K562 (cell line): Measurements from ENCODE around the gene VASH2. TPM values are rescaled to one million over a fixed set of nuclear protein-coding genes. Genes with fewer than 3 reads are reported as not detected.
"Not testable (repeated sequence)": the region's sequence is repeated elsewhere in the genome, so short reads cannot be mapped to it uniquely, and the experiment has no call there.

ENCODE experiments used
- ATAC-seq: fragments of 200-7000 bp; cut with Tn5 transposase; 3 replicates; pipeline ENCODE4 v1.9.1; 2020; ENCODE audit warnings: moderate library complexity
- BruUV-seq: library from RNA; stranded (reverse); fragments of 400-500 nt; replicated peaks from 2 replicates; lab custom pipeline; 2021; lab: Mats Ljungman, UMichigan
- CTCF ChIA-PET: fragments of 300-600 bp; formaldehyde crosslinking; extraction: SDS; loops from one replicate; lab custom pipeline; 2021; ENCODE audit warnings: low intra/inter-chr PET ratio; lab: Yijun Ruan, JAX
- POLR2A ChIA-PET: fragments of 300-600, 350-650 bp; sonication (Branson Sonifier 250); formaldehyde crosslinking; extraction: SDS; loops from one replicate; lab custom pipeline; 2021; ENCODE audit warnings: antibody characterized with exemption, inconsistent platforms; lab: Yijun Ruan, JAX
- DNase-seq, 4 experiments: peaks; one replicate each; pipeline versions ENCODE4 v3.0.0 to v3.0.0-alpha.2; 2011 to 2018; ENCODE audit warnings: low spot score in 3 of 4, mixed read lengths in 3 of 4; ENCODE audit errors: extremely low read depth in 1 of 4
- FAIRE-seq: peaks from 2 replicates; lab custom pipeline; 2011; peaks lifted over from hg19 to GRCh38; lab: Jason Lieb, UNC
- H2AFZ ChIP-seq: 2 replicates; pipeline ENCODE4 v1.6.0; 2011; ENCODE audit warnings: low read depth, low read length, control low read depth, inconsistent platforms
- H3K27ac ChIP-seq: fragments of 200-600 bp; 3 replicates; pipeline ENCODE4 v1.8.0; 2011; ENCODE audit warnings: low read depth, mild to moderate bottlenecking, control low read depth, inconsistent platforms, low read length, moderate library complexity, mixed read lengths; ENCODE audit errors: extremely low read depth
- H3K27me3 ChIP-seq, 2 experiments: fragments of 300-600 bp in 1 of 2; 2 replicates in 1 of 2; 3 replicates in 1 of 2; pipeline versions ENCODE4 v1.6.0 to v1.8.0; 2011; ENCODE audit warnings: inconsistent platforms in 2 of 2, low read length in 2 of 2, mild to moderate bottlenecking in 1 of 2, mixed read lengths in 1 of 2, moderate library complexity in 1 of 2; ENCODE audit not compliant: control insufficient read depth in 2 of 2, insufficient read depth in 2 of 2
- H3K36me3 ChIP-seq: fragments of 300-600 bp; 3 replicates; pipeline ENCODE4 v1.8.0; 2011; ENCODE audit warnings: mild to moderate bottlenecking, low read length, inconsistent platforms; ENCODE audit not compliant: control insufficient read depth, insufficient read depth
- H3K4me1 ChIP-seq, 2 experiments: fragments of 200-600 bp in 1 of 2; replicated peaks in 1 of 2; 2 replicates in 1 of 2; 3 replicates in 1 of 2; pipeline versions ENCODE4 v1.5.1 to v1.8.0; 2011; ENCODE audit warnings: inconsistent platforms in 2 of 2, low read length in 2 of 2, mild to moderate bottlenecking in 1 of 2, mixed read lengths in 1 of 2, moderate library complexity in 1 of 2; ENCODE audit not compliant: control insufficient read depth in 2 of 2, insufficient read depth in 2 of 2
- H3K4me2 ChIP-seq: 2 replicates; pipeline ENCODE4 v1.6.1; 2011; ENCODE audit warnings: low read length, control low read depth, inconsistent platforms, mixed read lengths; ENCODE audit not compliant: insufficient read depth
- H3K4me3 ChIP-seq: fragments of 200-600 bp; sonication (generic), shearing (Covaris generic); 2 replicates; pipeline ENCODE4 v1.5.1; 2016; ENCODE audit warnings: control low read depth, inconsistent platforms
- H3K79me2 ChIP-seq: fragments of 200-600 bp; 3 replicates; pipeline ENCODE4 v1.8.0; 2011; ENCODE audit warnings: low read length, inconsistent platforms; ENCODE audit not compliant: control insufficient read depth, insufficient read depth
- H3K9ac ChIP-seq, 2 experiments: 2 replicates each; pipeline versions ENCODE4 v1.6.0 to v1.6.1; 2011; ENCODE audit warnings: low read depth in 2 of 2, low read length in 2 of 2, control low read depth in 1 of 2, inconsistent platforms in 1 of 2, mild to moderate bottlenecking in 1 of 2, mixed read lengths in 1 of 2; ENCODE audit not compliant: insufficient read depth in 1 of 2
- H3K9me1 ChIP-seq: one replicate; pipeline ENCODE4 v1.6.0; 2011; ENCODE audit warnings: inconsistent platforms, mild to moderate bottlenecking, low read length, moderate library complexity; ENCODE audit not compliant: control insufficient read depth, insufficient read depth
- H3K9me3 ChIP-seq: replicated peaks from 2 replicates; pipeline ENCODE4 v1.5.1; 2011; ENCODE audit warnings: low read depth, low read length, inconsistent platforms; ENCODE audit not compliant: control insufficient read depth, insufficient read depth
- H4K20me1 ChIP-seq: replicated peaks from 2 replicates; pipeline ENCODE4 v1.6.1; 2011; ENCODE audit warnings: low read length, inconsistent platforms, mixed read lengths; ENCODE audit not compliant: control insufficient read depth, insufficient read depth
- PURB ChIP-seq: sonication (generic); formaldehyde crosslinking; IDR thresholded peaks from 2 replicates; pipeline ENCODE4 v1.9.0; 2021; ENCODE audit warnings: low read depth, mild to moderate bottlenecking, missing genetic modification reagents
- THAP12 ChIP-seq: fragments of 250-450 bp; sonication (Bioruptor Pico); IDR thresholded peaks from 2 replicates; pipeline ENCODE4 v1.9.0; 2021; ENCODE audit warnings: mild to moderate bottlenecking, inconsistent platforms
- WGBS: fragments of 100-300 bp; shearing (Covaris generic); methylation state at CpG from one replicate; pipeline ENCODE4 v1.1.6; 2016; ENCODE audit warnings: low coverage, mixed read lengths; ENCODE audit not compliant: insufficient coverage; ENCODE audit errors: missing lambda C conversion rate; 5-methylcytosine and 5-hydroxymethylcytosine counted together
- in situ Hi-C: fragments of 300-500 bp; cut with MboI; formaldehyde crosslinking; loops from 4 replicates; pipeline ENCODE4 v1.15.0; 2018; ENCODE audit warnings: inconsistent platforms, mixed read lengths
- intact Hi-C: fragments of 100-400 bp; cut with micrococcal nuclease; formaldehyde crosslinking; loops from 2 replicates; pipeline ENCODE4 v1.14.2; 2022
- polyA plus RNA-seq, 8 experiments: library from polyadenylated mRNA; depleted of rRNA in 4 of 8; stranded (reverse) in 5 of 8; unstranded in 3 of 8; fragments of >200 nt; fragmentation: Nextera tagmentation in 2 of 8; fragmentation: Illumina TruSeq in 1 of 8; extraction: Ambion mirVana in 2 of 8; extraction: Trizol in 1 of 8; gene quantifications; 2 replicates each; pipeline versions ENCODE4 v1.2.1 to v1.2.3, GENCODE V29; 2011 to 2014; ENCODE audit warnings: inconsistent platforms in 1 of 8, missing spikeins in 1 of 8
- total RNA-seq, 7 experiments: library from RNA; depleted of rRNA in 6 of 7; stranded (reverse); fragments of >200 nt in 6 of 7; fragmentation: Illumina TruSeq in 2 of 7; extraction: Trizol in 2 of 7; gene quantifications; 2 replicates each; pipeline versions ENCODE4 v1.2.1 to v1.2.3, GENCODE V29; 2011 to 2021; ENCODE audit warnings: low replicate concordance in 1 of 7

The VASH2 gene
- total and polyA plus RNA-seq, 9 of the 15 experiments (the other 6 are each of a cell fraction or from before 2014, with no cell fraction given), result 0.04 to 0.40 (median 0.10) TPM; not detected in 1

- Histone ChIP-seq H3K4me2 (no peak overlapping the region), H3K9ac (no peak overlapping the region), H3K9me1 (no peaks in the 10 kb centered on the region), H3K79me2 (no peaks in the 10 kb centered on the region), H3K36me3 (no peaks in the 10 kb centered on the region), H3K4me1 (no peaks in the 10 kb centered on the region), H3K27me3 (no peaks in the 10 kb centered on the region), H4K20me1 (no peaks in the 10 kb centered on the region), H3K27ac (no peak overlapping the region), H3K4me3 (no peak overlapping the region), H3K9me3 (no peaks in the 10 kb centered on the region; the same call in 1 of the 2 replicates), H2AFZ (no peak overlapping the region)
- in situ Hi-C loops, result no loop called here
- intact Hi-C loops, result loop anchor here (10.0 kb wide), 2 partner anchors 215 to 435 kb away; partner anchors contain the start of gene BATF3
- 90% methylated on average over 3 of the region's 3 CpGs for WGBS
- TF ChIP-seq THAP12 (CRISPR knock-in tag) (no peak), PURB (CRISPR knock-in tag) (no peak)
- BruUV-seq, result no TSS peak
- no peak for DNase-seq
- ChIA-PET CTCF (no interaction called here), POLR2A (no interaction called here)
- no peak for FAIRE-seq
- ATAC-seq, result no peak
Measured at GRCh38 chr1:212909652-212910063, 40.7 kb upstream of the VASH2 start.

- H3K36me3 ChIP-seq, ATAC-seq, H3K9me3 ChIP-seq, H3K79me2 ChIP-seq, BruUV-seq, H3K27ac ChIP-seq, H3K9me1 ChIP-seq, H3K27me3 ChIP-seq, H3K4me3 ChIP-seq, H2AFZ ChIP-seq, H3K9ac ChIP-seq, DNase-seq, in situ Hi-C loops, H4K20me1 ChIP-seq, CTCF ChIA-PET, POLR2A ChIA-PET, H3K4me1 ChIP-seq, FAIRE-seq, H3K4me2 ChIP-seq: not testable (repeated sequence)
- WGBS, result 58% methylated on average over 5 of the region's 10 CpGs
- intact Hi-C loops, result loop anchor here (10.0 kb wide), 2 partner anchors 215 to 435 kb away; partner anchors contain the start of gene BATF3
Measured at GRCh38 chr1:212910213-212910612, 40.1 kb upstream of the VASH2 start.
